Upper lobe of right lung (tissue), 1 donor: ENCODE measurements around the gene ADSL. TPM values are rescaled to one million over a fixed set of nuclear protein-coding genes. Genes with fewer than 3 reads are reported as not detected.

Experiments used
- ATAC-seq: fragments of 200-7000 bp; cut with Tn5 transposase; one replicate; pipeline ENCODE4 v1.9.1; 2020; ENCODE audit warnings: mild to moderate bottlenecking, moderate library complexity
- DNase-seq: peaks from one replicate; pipeline ENCODE4 v3.0.0-alpha.2; 2020
- H3K27ac ChIP-seq: fragments of 200-600 bp; one replicate; pipeline ENCODE4 v1.8.0; 2022
- H3K27me3 ChIP-seq: fragments of 200-600 bp; one replicate; pipeline ENCODE4 v1.8.0; 2022; ENCODE audit warnings: mild to moderate bottlenecking
- H3K36me3 ChIP-seq: fragments of 200-600 bp; one replicate; pipeline ENCODE4 v1.8.0; 2022
- H3K4me1 ChIP-seq: fragments of 200-600 bp; one replicate; pipeline ENCODE4 v1.8.0; 2022
- H3K4me3 ChIP-seq: fragments of 200-600 bp; one replicate; pipeline ENCODE4 v1.8.0; 2022; ENCODE audit warnings: mild to moderate bottlenecking
- H3K9me3 ChIP-seq: fragments of 200-600 bp; one replicate; pipeline ENCODE4 v1.8.0; 2022
- CTCF ChIP-seq: fragments of 200-600 bp; IDR thresholded peaks from one replicate; pipeline ENCODE4 v1.8.0; 2022; ENCODE audit warnings: antibody characterized with exemption
- intact Hi-C: fragments of 100-400 bp; cut with DNase I; formaldehyde crosslinking; loops from one replicate; pipeline ENCODE4 v1.11.0; 2022
- total RNA-seq: library from RNA; stranded (reverse); fragmentation: NEBNext Ultra II Directional; extraction: Animal tissue kit (Norgen Biotek cat#: 25700); gene quantifications from one replicate; pipeline ENCODE4 v1.2.1, GENCODE V29; 2021
- donor health status: DM: no; HTN: yes; CAD: no; lungs with severe emphysema.

Gene ADSL
- total RNA-seq, 1 donor from 2014 or later: 38.7 TPM

GRCh38 chr22:40324468-40325305 lies 21.6 kb upstream of the ADSL start:
- H3K27me3 ChIP-seq: no peaks in the 10 kb centered on the region
- H3K4me1 ChIP-seq: peaks cover 6% of the 10 kb centered on the region
- H3K4me3 ChIP-seq: no peak overlapping the region
- no peak for DNase-seq
- no peaks in the 10 kb centered on the region for H3K9me3 ChIP-seq
- ATAC-seq: no peak
- peak overlapping the region; percentile 43 for H3K27ac ChIP-seq
- peaks cover 58% of the 10 kb centered on the region for H3K36me3 ChIP-seq
- intact Hi-C loops: no loop called here
- TF ChIP-seq CTCF: no peak

GRCh38 chr22:40325315-40325714 lies 21.0 kb upstream of the ADSL start:
- DNase-seq (no peak), ATAC-seq (no peak)
- Histone ChIP-seq H3K4me1 (peaks cover 6% of the 10 kb centered on the region), H3K27me3 (no peaks in the 10 kb centered on the region), H3K4me3 (no peak overlapping the region), H3K9me3 (no peaks in the 10 kb centered on the region), H3K27ac (peak overlapping the region; percentile 14), H3K36me3 (peaks cover 57% of the 10 kb centered on the region)
- intact Hi-C loops: no loop called here
- no peak for TF ChIP-seq CTCF

GRCh38 chr22:40326905-40327735 lies 19.2 kb upstream of the ADSL start:
- Histone ChIP-seq H3K4me3 (no peak overlapping the region), H3K27ac (no peak overlapping the region), H3K36me3 (peaks cover 45% of the 10 kb centered on the region), H3K27me3 (no peaks in the 10 kb centered on the region), H3K9me3 (no peaks in the 10 kb centered on the region), H3K4me1 (peaks cover 6% of the 10 kb centered on the region)
- no peak for DNase-seq
- TF ChIP-seq CTCF: no peak
- intact Hi-C loops: no loop called here
- no peak for ATAC-seq

GRCh38 chr22:40328546-40329456 lies 17.5 kb upstream of the ADSL start:
- intact Hi-C loops: no loop called here
- no peak for DNase-seq
- H3K27me3 ChIP-seq: no peaks in the 10 kb centered on the region
- H3K9me3 ChIP-seq: no peaks in the 10 kb centered on the region
- no peak for TF ChIP-seq CTCF
- H3K4me1 ChIP-seq: peaks cover 6% of the 10 kb centered on the region
- no peak overlapping the region for H3K4me3 ChIP-seq
- no peak for ATAC-seq
- no peak overlapping the region for H3K27ac ChIP-seq
- H3K36me3 ChIP-seq: peaks cover 33% of the 10 kb centered on the region

- Histone ChIP-seq H3K4me3 (no peak overlapping the region), H3K9me3 (no peaks in the 10 kb centered on the region), H3K4me1 (peaks cover 6% of the 10 kb centered on the region), H3K27ac (no peak overlapping the region), H3K36me3 (peaks cover 31% of the 10 kb centered on the region), H3K27me3 (no peaks in the 10 kb centered on the region)
- no peak for DNase-seq
- no peak for ATAC-seq
- intact Hi-C loops: no loop called here
- TF ChIP-seq CTCF: no peak
Measured at GRCh38 chr22:40329466-40329865, 16.8 kb upstream of the ADSL start.
